C4-2B (cell line): ENCODE data around the gene PLEKHA1.

Experiments
- H3K27ac ChIP-seq: fragments of 450-650 bp; 2 replicates; pipeline ENCODE4 v1.5.1; 2017
- CTCF ChIP-seq: fragments of 450-650 bp; conservative IDR thresholded peaks from 2 replicates; pipeline ENCODE4 v1.5.1; 2017; ENCODE audit warnings: mild to moderate bottlenecking
- ZFX ChIP-seq: fragments of 450-650 bp; IDR thresholded peaks from 2 replicates; pipeline ENCODE4 v1.6.1; 2017

The PLEKHA1 gene

GRCh38 chr10:122368502-122369254 is 5.8 kb upstream of the PLEKHA1 start:
- H3K27ac ChIP-seq = no peak overlapping the region
- no peak for TF ChIP-seq ZFX
- no peak for TF ChIP-seq CTCF

- TF ChIP-seq CTCF = no peak
- TF ChIP-seq ZFX = no peak
- H3K27ac ChIP-seq = no peak overlapping the region
These were observed 1.4 kb upstream of the PLEKHA1 start for GRCh38 chr10:122373108-122373507.

GRCh38 chr10:122373721-122374120 is 787 bp upstream of the PLEKHA1 start:
- 0 out of 2 replicates have a peak overlapping the region, but pooled peaks have one; percentile 87 for H3K27ac ChIP-seq
- TF ChIP-seq CTCF = no peak
- no peak for TF ChIP-seq ZFX

GRCh38 chr10:122374859-122375678 is 561 bp downstream of the PLEKHA1 start:
- H3K27ac ChIP-seq = peak overlapping the region; percentile 87
- no peak for TF ChIP-seq CTCF
- peak; percentile 83 for TF ChIP-seq ZFX

- TF ChIP-seq ZFX (no peak), CTCF (no peak)
- H3K27ac ChIP-seq = peak overlapping the region; percentile 87
These were observed 1.2 kb downstream of the PLEKHA1 start for GRCh38 chr10:122375679-122376160.

- no peak overlapping the region for H3K27ac ChIP-seq
- TF ChIP-seq CTCF = no peak
These were observed 2.0 kb downstream of the PLEKHA1 start for GRCh38 chr10:122376364-122376961.
